AG04449 (cell line): Measurements from ENCODE around the gene LOXL4.

Experiments used
- CTCF ChIA-PET: fragments of 350-600 bp; formaldehyde crosslinking; extraction: SDS; loops from one replicate; lab custom pipeline; 2021; ENCODE audit warnings: antibody characterized with exemption; lab: Yijun Ruan, JAX
- POLR2A ChIA-PET: fragments of 400-600, 350-600 bp; formaldehyde crosslinking; extraction: SDS; loops from one replicate; lab custom pipeline; 2020; ENCODE audit warnings: antibody characterized with exemption, inconsistent platforms; lab: Yijun Ruan, JAX
- DNase-seq: peaks from one replicate; pipeline ENCODE4 v3.0.0-alpha.2; 2010; ENCODE audit warnings: low read depth, low spot score
- H3K4me3 ChIP-seq: 2 replicates; pipeline ENCODE4 v1.5.1; 2011; ENCODE audit warnings: low read depth, mild to moderate bottlenecking, control low read depth, low read length
- TF ChIP-seq, protein P1 (sequence below): IDR thresholded peaks from one replicate; pipeline ENCODE4 v1.5.1; 2011; ENCODE audit warnings: mild to moderate bottlenecking, moderate library complexity, low read length, control low read depth, inconsistent platforms; ENCODE audit not compliant: insufficient read depth; ENCODE audit errors: missing control alignments

Gene LOXL4

DNA sequence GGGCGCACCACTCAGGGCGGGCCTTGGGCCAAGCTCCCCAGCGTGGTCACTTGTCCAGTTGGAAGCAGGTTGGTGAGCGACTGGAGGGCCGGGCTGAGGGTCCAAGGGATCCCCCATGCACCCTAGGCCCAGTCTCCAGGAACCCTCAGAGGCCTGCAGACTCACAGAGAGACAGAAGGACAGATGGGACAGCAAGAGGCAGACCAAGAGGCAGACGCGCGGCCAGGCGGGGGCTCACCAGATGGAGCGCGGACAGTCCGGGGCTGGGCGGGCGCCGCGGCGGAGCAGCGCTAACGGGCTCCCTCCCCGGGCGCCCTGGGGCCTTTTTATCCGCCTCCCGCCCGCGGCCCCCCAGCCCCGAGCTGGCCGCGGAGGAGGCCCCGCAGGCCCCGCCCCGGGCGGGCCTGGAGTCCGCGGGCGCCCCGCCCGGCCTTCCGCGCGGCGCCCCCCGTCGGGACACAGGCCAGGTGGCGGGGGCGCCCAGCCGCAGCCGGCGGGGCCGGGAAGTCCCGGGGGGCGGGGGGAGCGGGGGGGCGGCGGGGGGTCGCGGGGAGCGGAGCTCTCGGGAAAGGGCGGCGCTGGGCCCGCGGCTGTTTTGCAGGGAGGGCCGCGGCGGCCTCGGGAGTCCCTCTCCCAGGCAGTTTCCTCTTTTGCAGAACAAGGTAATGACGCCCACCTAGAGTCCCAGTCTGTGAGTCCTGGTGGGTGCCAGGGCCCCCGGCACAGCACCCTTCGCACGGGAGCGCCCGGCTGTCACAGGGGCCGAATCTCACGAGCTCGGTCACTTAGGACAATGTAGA is at the start of gene LOXL4:
TSS of gene LOXL4 (minus strand) at position 301 of the 800 bp plus-strand sequence. CDS start 5,175 bp downstream, outside the sequence.
- DNase-seq = no peak
- ChIA-PET POLR2A (interaction anchor here (0.7 to 1.5 kb wide), 6 partner anchors 41 to 136 kb away, joined by 3 to 6 read pairs (median 3); no protein-coding TSS in a partner anchor), CTCF (interaction anchor here (0.7 to 12.0 kb wide), 5 partner anchors 13 to 127 kb away, joined by 3 to 142 read pairs (median 4); no protein-coding TSS in a partner anchor)
- TF ChIP-seq, protein P1, sequence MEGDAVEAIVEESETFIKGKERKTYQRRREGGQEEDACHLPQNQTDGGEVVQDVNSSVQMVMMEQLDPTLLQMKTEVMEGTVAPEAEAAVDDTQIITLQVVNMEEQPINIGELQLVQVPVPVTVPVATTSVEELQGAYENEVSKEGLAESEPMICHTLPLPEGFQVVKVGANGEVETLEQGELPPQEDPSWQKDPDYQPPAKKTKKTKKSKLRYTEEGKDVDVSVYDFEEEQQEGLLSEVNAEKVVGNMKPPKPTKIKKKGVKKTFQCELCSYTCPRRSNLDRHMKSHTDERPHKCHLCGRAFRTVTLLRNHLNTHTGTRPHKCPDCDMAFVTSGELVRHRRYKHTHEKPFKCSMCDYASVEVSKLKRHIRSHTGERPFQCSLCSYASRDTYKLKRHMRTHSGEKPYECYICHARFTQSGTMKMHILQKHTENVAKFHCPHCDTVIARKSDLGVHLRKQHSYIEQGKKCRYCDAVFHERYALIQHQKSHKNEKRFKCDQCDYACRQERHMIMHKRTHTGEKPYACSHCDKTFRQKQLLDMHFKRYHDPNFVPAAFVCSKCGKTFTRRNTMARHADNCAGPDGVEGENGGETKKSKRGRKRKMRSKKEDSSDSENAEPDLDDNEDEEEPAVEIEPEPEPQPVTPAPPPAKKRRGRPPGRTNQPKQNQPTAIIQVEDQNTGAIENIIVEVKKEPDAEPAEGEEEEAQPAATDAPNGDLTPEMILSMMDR = no peak
- H3K4me3 ChIP-seq = peak within 1 kb of the TSS; percentile 54

- CTCF ChIA-PET = interaction anchor here (0.9 to 1.3 kb wide), 5 partner anchors 9 to 146 kb away, joined by 3 to 9 read pairs (median 4); no protein-coding TSS in a partner anchor
- POLR2A ChIA-PET = interaction anchor here (1.0 to 1.1 kb wide), 2 partner anchors 33 to 48 kb away, joined by 3 read pairs; no protein-coding TSS in a partner anchor
- DNase-seq = no peak
- TF ChIP-seq, protein P1 = no peak
- no peak overlapping the region for H3K4me3 ChIP-seq
Observed at GRCh38 chr10:98316661-98317060, 48.7 kb upstream of the LOXL4 start.

GRCh38 chr10:98316170-98316569 is 48.2 kb upstream of the LOXL4 start:
- TF ChIP-seq, protein P1 = no peak
- no peak for DNase-seq
- POLR2A ChIA-PET = interaction anchor here (1.0 kb wide), 1 partner anchor 47 kb away, joined by 3 read pairs; no protein-coding TSS in a partner anchor
- H3K4me3 ChIP-seq = no peak overlapping the region
- CTCF ChIA-PET = interaction anchor here (0.9 to 1.3 kb wide), 5 partner anchors 9 to 146 kb away, joined by 3 to 9 read pairs (median 4); no protein-coding TSS in a partner anchor

DNA sequence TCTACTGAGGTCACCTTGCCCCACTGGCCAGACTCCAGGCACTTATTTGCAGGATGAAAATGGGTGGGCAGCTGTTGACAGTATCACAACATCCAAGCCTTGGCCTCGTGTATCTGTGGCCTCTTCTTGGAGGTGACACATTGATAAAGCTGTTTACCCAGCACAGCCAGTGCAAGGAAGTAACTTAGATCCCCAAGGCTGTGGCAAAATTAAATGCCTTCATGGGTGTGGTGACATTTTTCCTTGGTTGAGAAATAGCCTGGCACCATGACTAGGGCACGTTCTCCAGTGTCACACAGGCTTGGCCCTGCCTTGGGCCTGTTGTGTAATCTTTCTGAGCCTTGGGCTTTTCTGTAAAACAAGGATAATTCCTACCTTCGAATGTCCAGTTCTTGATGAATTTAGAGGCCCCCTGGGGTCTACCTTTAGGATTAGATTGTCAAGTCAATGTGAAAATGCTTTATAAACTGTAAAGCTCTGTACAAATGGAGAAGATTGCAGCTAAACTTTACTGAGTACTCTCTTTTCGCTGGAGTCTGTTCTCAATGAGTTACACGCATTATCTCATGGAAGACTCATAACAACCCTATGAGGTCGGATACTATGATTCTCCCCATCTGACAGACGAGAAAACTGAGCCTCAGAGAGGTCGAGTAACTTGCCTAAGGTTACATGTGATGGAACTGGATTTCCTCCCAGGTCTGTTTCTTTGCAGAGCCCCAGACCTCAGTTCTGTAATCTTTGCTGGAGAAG is 46.7 kb upstream of the LOXL4 start:
- DNase-seq = no peak
- TF ChIP-seq, protein P1 = no peak
- H3K4me3 ChIP-seq = no peak overlapping the region
- ChIA-PET CTCF (interaction anchor here (0.9 to 7.3 kb wide), 4 partner anchors 12 to 144 kb away, joined by 3 to 142 read pairs (median 16); partner anchors contain the start of gene LOXL4), POLR2A (no interaction called here)

DNA sequence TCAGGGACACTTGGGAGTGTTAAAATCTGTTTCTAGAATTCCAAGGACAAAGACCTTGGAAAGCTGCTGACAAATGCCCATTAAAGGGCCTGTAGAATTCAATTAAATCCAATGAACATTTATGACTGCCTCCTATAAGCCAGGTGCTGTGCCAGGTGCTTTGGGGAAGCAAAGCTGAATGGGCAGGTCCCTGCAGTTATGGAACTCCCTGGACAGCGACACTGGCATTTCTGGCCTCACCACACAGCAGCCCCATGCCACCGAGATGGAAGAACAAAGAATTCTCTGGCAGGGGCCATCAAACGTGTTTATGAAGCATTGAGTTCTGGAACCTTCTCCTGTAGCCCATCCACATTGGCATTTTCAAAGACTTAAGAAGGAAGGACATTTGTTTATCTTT is 45.6 kb upstream of the LOXL4 start:
- POLR2A ChIA-PET = interaction anchor here (1.6 kb wide), 1 partner anchor 10 kb away, joined by 8 read pairs; no protein-coding TSS in a partner anchor
- TF ChIP-seq, protein P1 = no peak
- no peak for DNase-seq
- CTCF ChIA-PET = interaction anchor here (1.0 to 7.3 kb wide), 15 partner anchors 9 to 154 kb away, joined by 3 to 142 read pairs (median 4); partner anchors contain the start of gene LOXL4
- no peak overlapping the region for H3K4me3 ChIP-seq
